IMR-90 (cell line): Measurements from ENCODE around the gene SEMA3C. TPM values are rescaled to one million over a fixed set of nuclear protein-coding genes. Genes with fewer than 3 reads are reported as not detected.

Experiments
- ATAC-seq: fragments of 200-7000 bp; cut with Tn5 transposase; 2 replicates; pipeline ENCODE4 v1.9.1; 2020; ENCODE audit warnings: low read depth, mild to moderate bottlenecking, moderate library complexity
- BruUV-seq: library from RNA; stranded (reverse); fragments of 400-500 nt; replicated peaks from 2 replicates; lab custom pipeline; 2021; lab: Mats Ljungman, UMichigan
- CTCF ChIA-PET: fragments of 300-600 bp; formaldehyde crosslinking; extraction: SDS; loops from one replicate; lab custom pipeline; 2021; ENCODE audit warnings: antibody characterized with exemption; lab: Yijun Ruan, JAX
- POLR2A ChIA-PET: fragments of 300-600 bp; sonication (Branson Sonifier 250); formaldehyde crosslinking; loops from one replicate; lab custom pipeline; 2022; ENCODE audit warnings: antibody characterized with exemption; ENCODE audit not compliant: unreplicated experiment; lab: Charles Lee
- DNase-seq: peaks from one replicate; pipeline ENCODE4 v3.0.0; 2013
- H2AFZ ChIP-seq: replicated peaks from 2 replicates; pipeline ENCODE3; 2013; ENCODE audit warnings: low read length, mild to moderate bottlenecking; ENCODE audit not compliant: poor library complexity
- H2AK5ac ChIP-seq: 2 replicates; pipeline ENCODE4 v1.6.1; 2013; ENCODE audit warnings: low read depth, low read length, inconsistent platforms
- H2AK9ac ChIP-seq: replicated peaks from 2 replicates; pipeline ENCODE3; 2013; ENCODE audit warnings: mild to moderate bottlenecking, low read depth, low read length, moderate library complexity; ENCODE audit not compliant: poor library complexity
- H2BK120ac ChIP-seq: 2 replicates; pipeline ENCODE4 v1.6.1; 2013; ENCODE audit warnings: low read depth, low read length, inconsistent platforms
- H2BK15ac ChIP-seq: 3 replicates; pipeline ENCODE4 v1.6.1; 2013; ENCODE audit warnings: low read depth, low read length, inconsistent platforms
- H2BK20ac ChIP-seq: 2 replicates; pipeline ENCODE4 v1.6.1; 2013; ENCODE audit warnings: low read depth, mild to moderate bottlenecking, inconsistent platforms, low read length, moderate library complexity
- H2BK5ac ChIP-seq: 2 replicates; pipeline ENCODE4 v1.6.1; 2013; ENCODE audit warnings: mild to moderate bottlenecking, low read depth, low read length, inconsistent platforms; ENCODE audit not compliant: poor library complexity, severe bottlenecking
- H3K14ac ChIP-seq: replicated peaks from 2 replicates; pipeline ENCODE4 v1.6.1; 2013; ENCODE audit warnings: low read depth, low read length, inconsistent platforms
- H3K18ac ChIP-seq: 2 replicates; pipeline ENCODE4 v1.6.1; 2013; ENCODE audit warnings: low read depth, low read length, control low read depth
- H3K23ac ChIP-seq: 2 replicates; pipeline ENCODE4 v1.6.1; 2013; ENCODE audit warnings: low read depth, low read length, inconsistent platforms
- H3K27ac ChIP-seq: 2 replicates; pipeline ENCODE4 v1.5.1; 2013; ENCODE audit warnings: mild to moderate bottlenecking, control low read depth, low read length; ENCODE audit not compliant: insufficient read depth
- H3K27me3 ChIP-seq: 2 replicates; pipeline ENCODE4 v1.6.1; 2013; ENCODE audit warnings: low read length; ENCODE audit not compliant: control insufficient read depth, insufficient read depth
- H3K36me3 ChIP-seq: 2 replicates; pipeline ENCODE4 v1.6.1; 2013; ENCODE audit warnings: low read length, mixed read lengths; ENCODE audit not compliant: control insufficient read depth, insufficient read depth
- H3K4ac ChIP-seq: 2 replicates; pipeline ENCODE4 v1.6.1; 2013; ENCODE audit warnings: low read depth, low read length, inconsistent platforms
- H3K4me1 ChIP-seq: 2 replicates; pipeline ENCODE4 v1.6.1; 2013; ENCODE audit warnings: low read length, mixed read lengths; ENCODE audit not compliant: control insufficient read depth, insufficient read depth
- H3K4me2 ChIP-seq: 2 replicates; pipeline ENCODE4 v1.6.1; 2013; ENCODE audit warnings: low read depth, mild to moderate bottlenecking, control low read depth, low read length, moderate library complexity
- H3K4me3 ChIP-seq: 2 replicates; pipeline ENCODE4 v1.5.1; 2013; ENCODE audit warnings: low read depth, mild to moderate bottlenecking, control low read depth, low read length, moderate library complexity; ENCODE audit not compliant: insufficient read depth
- H3K56ac ChIP-seq: 2 replicates; pipeline ENCODE4 v1.6.1; 2013; ENCODE audit warnings: low read length, inconsistent platforms; ENCODE audit not compliant: insufficient read depth; ENCODE audit errors: extremely low read depth
- H3K79me1 ChIP-seq, 2 experiments: 2 replicates each; pipeline ENCODE4 v1.6.1; 2013; ENCODE audit warnings: low read length in 2 of 2, inconsistent platforms in 1 of 2, low read depth in 1 of 2
- H3K9ac ChIP-seq: 2 replicates; pipeline ENCODE4 v1.6.1; 2013; ENCODE audit warnings: low read depth, low read length, control low read depth
- H3K9me1 ChIP-seq: 2 replicates; pipeline ENCODE4 v1.6.1; 2013; ENCODE audit warnings: low read length, inconsistent platforms; ENCODE audit not compliant: insufficient read depth
- H3K9me3 ChIP-seq: 2 replicates; pipeline ENCODE4 v1.6.1; 2013; ENCODE audit warnings: low read length; ENCODE audit not compliant: control insufficient read depth, insufficient read depth
- H4K20me1 ChIP-seq: 2 replicates; pipeline ENCODE4 v1.6.1; 2013; ENCODE audit warnings: low read length, inconsistent platforms; ENCODE audit not compliant: insufficient read depth
- H4K5ac ChIP-seq: 2 replicates; pipeline ENCODE4 v1.6.1; 2013; ENCODE audit warnings: mild to moderate bottlenecking, low read depth, low read length, control low read depth
- H4K8ac ChIP-seq, 2 experiments: 2 replicates each; pipeline ENCODE4 v1.6.1; 2013; ENCODE audit warnings: low read depth in 2 of 2, low read length in 2 of 2, control low read depth in 1 of 2, inconsistent platforms in 1 of 2
- H4K91ac ChIP-seq: 2 replicates; pipeline ENCODE4 v1.6.1; 2013; ENCODE audit warnings: low read depth, low read length, inconsistent platforms; ENCODE audit not compliant: insufficient read depth
- CHD1 ChIP-seq: IDR thresholded peaks from 2 replicates; pipeline ENCODE4 v1.6.1; 2012; ENCODE audit warnings: low read depth, low read length, improper control_type of control experiment
- MXI1 ChIP-seq: IDR thresholded peaks from 2 replicates; pipeline ENCODE4 v1.6.1; 2012; ENCODE audit warnings: low read depth, mild to moderate bottlenecking, low read length, moderate library complexity, borderline replicate concordance
- NFE2L2 ChIP-seq: fragments of 150-350 bp; IDR thresholded peaks from 2 replicates; pipeline ENCODE4 v1.6.1; 2016; ENCODE audit warnings: low read depth, mild to moderate bottlenecking, low read length
- WGBS, 2 experiments: methylation state at CpG; one replicate each; pipeline versions ENCODE4 v1.1.5 to v1.1.7; 2013; ENCODE audit warnings: missing lambda C conversion rate in 2 of 2; ENCODE audit not compliant: insufficient read length in 1 of 2; ENCODE audit errors: extremely low coverage in 2 of 2; 5-methylcytosine and 5-hydroxymethylcytosine counted together
- dilution Hi-C: fragments of 300-500 bp; cut with HindIII; formaldehyde crosslinking; loops from one replicate; pipeline ENCODE4 v1.14.3; 2018; ENCODE audit warnings: low sequenced_read_pairs; ENCODE audit not compliant: unreplicated experiment
- in situ Hi-C: fragments of 300-500 bp; cut with MboI; formaldehyde crosslinking; loops from 3 replicates; pipeline ENCODE4 v1.14.3; 2019; ENCODE audit warnings: low sequenced_read_pairs, inconsistent platforms, mixed read lengths
- intact Hi-C: fragments of 100-400 bp; cut with micrococcal nuclease; formaldehyde crosslinking; loops from 2 replicates; pipeline ENCODE4 v1.10.0; 2022
- polyA plus RNA-seq, 3 experiments: library from polyadenylated mRNA; depleted of rRNA; stranded (reverse); fragments of >200 nt; gene quantifications; 2 replicates each; pipeline ENCODE4 v1.2.3, GENCODE V29; 2012; ENCODE audit warnings: low replicate concordance in 1 of 3
- total RNA-seq: library from RNA; depleted of rRNA; stranded (reverse); fragments of >200 nt; gene quantifications from 2 replicates; pipeline ENCODE4 v1.2.3, GENCODE V29; 2012

SEMA3C gene
- total and polyA plus RNA-seq, 2 of the 4 experiments (the other 2 are of a cell fraction), result 21.2 to 97.1 TPM

DNA sequence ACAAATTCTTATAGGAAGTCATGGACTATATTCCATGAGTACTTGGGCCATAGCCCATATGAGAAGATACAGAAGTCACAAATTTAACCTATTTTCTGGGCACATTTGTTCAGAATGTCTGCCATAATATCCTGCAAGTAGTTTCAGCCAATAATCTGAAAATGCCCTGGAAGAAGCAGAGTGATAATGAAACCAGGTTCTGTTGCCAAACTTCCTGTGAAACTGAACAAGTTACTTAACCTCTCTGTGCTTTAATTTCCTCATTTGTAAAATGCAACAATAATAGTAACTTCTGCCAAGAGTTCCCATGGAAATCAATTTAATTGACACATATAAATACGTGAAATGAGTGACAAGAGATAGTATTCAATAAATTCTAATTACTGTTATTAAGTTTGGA, 88.8 kb downstream of the SEMA3C start:
- H2AK9ac ChIP-seq, result no peak overlapping the region
- no peak overlapping the region for H3K9ac ChIP-seq
- CTCF ChIA-PET, result no interaction called here
- in situ Hi-C loops, result no loop called here
- BruUV-seq, result no TSS peak
- no peak overlapping the region for H4K91ac ChIP-seq
- no peak overlapping the region for H2BK120ac ChIP-seq
- H3K9me3 ChIP-seq, result no peaks in the 10 kb centered on the region
- H3K4ac ChIP-seq, result no peak overlapping the region
- H4K5ac ChIP-seq, result no peak overlapping the region
- H3K4me3 ChIP-seq, result no peak overlapping the region
- H4K8ac ChIP-seq, result no peak overlapping the region
- no peak overlapping the region for H3K56ac ChIP-seq
- H3K36me3 ChIP-seq, result no peaks in the 10 kb centered on the region
- no peak overlapping the region for H2AK5ac ChIP-seq
- no peak for TF ChIP-seq MXI1
- no peak for TF ChIP-seq CHD1
- TF ChIP-seq NFE2L2, result no peak
- no peaks in the 10 kb centered on the region for H4K20me1 ChIP-seq
- no peak overlapping the region for H3K14ac ChIP-seq
- ATAC-seq (no peak), DNase-seq (no peak)
- H3K23ac ChIP-seq, result no peak overlapping the region
- peaks cover 2% of the 10 kb centered on the region; the same call in 1 of the 2 replicates for H3K9me1 ChIP-seq
- dilution Hi-C loops, result no loop called here
- peaks cover 5 to 8% of the 10 kb centered on the region in 2 experiments; a peak in 3 of 4 replicates for H3K79me1 ChIP-seq
- H3K27ac ChIP-seq, result no peak overlapping the region
- no peaks in the 10 kb centered on the region for H3K27me3 ChIP-seq
- peaks cover 6% of the 10 kb centered on the region; the same call in 1 of the 2 replicates for H3K4me1 ChIP-seq
- POLR2A ChIA-PET, result no interaction called here
- no peak overlapping the region for H3K4me2 ChIP-seq
- H2BK5ac ChIP-seq, result no peak overlapping the region
- no peak overlapping the region for H3K18ac ChIP-seq
- no peak overlapping the region for H2AFZ ChIP-seq
- no CpG with 5 or more reads among the region's 1 CpG for WGBS, 2 experiments
- H2BK20ac ChIP-seq, result no peak overlapping the region
- intact Hi-C loops, result loop anchor here (5.0 kb wide), 1 partner anchor 58 kb away; no protein-coding TSS in a partner anchor
- no peak overlapping the region for H2BK15ac ChIP-seq
